HUES64 (cell line): ENCODE measurements around the gene C11orf21.

ENCODE experiments used
- H3K27ac ChIP-seq: 2 replicates; pipeline ENCODE4 v1.7.0; 2013; ENCODE audit warnings: low read depth, low read length, inconsistent platforms
- H3K27me3 ChIP-seq: 2 replicates; pipeline ENCODE4 v1.6.1; 2013; ENCODE audit warnings: mild to moderate bottlenecking, low read length; ENCODE audit not compliant: insufficient read depth
- H3K36me3 ChIP-seq: 2 replicates; pipeline ENCODE4 v1.6.1; 2013; ENCODE audit warnings: mild to moderate bottlenecking, low read length; ENCODE audit not compliant: insufficient read depth
- H3K4me1 ChIP-seq: 2 replicates; pipeline ENCODE4 v1.6.1; 2013; ENCODE audit warnings: mild to moderate bottlenecking, low read length, moderate library complexity; ENCODE audit not compliant: insufficient read depth
- H3K4me3 ChIP-seq: 2 replicates; pipeline ENCODE4 v1.5.1; 2013; ENCODE audit warnings: mild to moderate bottlenecking, low read length, moderate library complexity
- H3K9ac ChIP-seq: 2 replicates; pipeline ENCODE4 v1.6.1; 2013; ENCODE audit warnings: mild to moderate bottlenecking, low read depth, low read length
- H3K9me3 ChIP-seq: 2 replicates; pipeline ENCODE4 v1.6.1; 2013; ENCODE audit warnings: low read depth, low read length; ENCODE audit not compliant: insufficient read depth
- WGBS: fragments of 150-250, 120-280 bp; methylation state at CpG from one replicate; pipeline ENCODE4 v1.1.7; 2013; ENCODE audit warnings: missing lambda C conversion rate; 5-methylcytosine and 5-hydroxymethylcytosine counted together

C11orf21 gene

DNA sequence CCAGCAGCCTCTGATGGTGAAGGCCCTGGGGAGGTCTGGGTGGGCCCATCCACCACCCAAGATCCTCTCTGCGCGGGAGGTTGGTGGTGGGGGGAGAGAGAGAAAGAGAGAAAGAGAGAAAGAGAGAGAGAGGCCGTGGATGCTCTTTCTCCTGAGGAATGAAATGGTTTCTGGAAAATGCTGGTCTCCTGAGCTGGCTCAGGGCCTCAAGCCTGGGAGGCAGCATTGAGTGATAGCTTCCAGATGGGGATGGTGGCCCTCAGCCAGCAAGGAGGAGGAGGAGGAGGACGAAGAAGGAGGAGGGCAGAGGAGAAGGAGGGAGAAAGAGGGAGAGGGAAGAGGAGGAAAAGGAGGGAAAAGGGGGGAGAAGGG lies 4.7 kb upstream of the C11orf21 start:
- no peaks in the 10 kb centered on the region for H3K36me3 ChIP-seq
- no peaks in the 10 kb centered on the region for H3K27me3 ChIP-seq
- no peaks in the 10 kb centered on the region for H3K9me3 ChIP-seq
- H3K4me1 ChIP-seq, result no peaks in the 10 kb centered on the region
- 85% methylated on average over 4 of the region's 4 CpGs for WGBS
- no peak overlapping the region for H3K9ac ChIP-seq
- H3K4me3 ChIP-seq, result no peak overlapping the region
- no peak overlapping the region for H3K27ac ChIP-seq

DNA sequence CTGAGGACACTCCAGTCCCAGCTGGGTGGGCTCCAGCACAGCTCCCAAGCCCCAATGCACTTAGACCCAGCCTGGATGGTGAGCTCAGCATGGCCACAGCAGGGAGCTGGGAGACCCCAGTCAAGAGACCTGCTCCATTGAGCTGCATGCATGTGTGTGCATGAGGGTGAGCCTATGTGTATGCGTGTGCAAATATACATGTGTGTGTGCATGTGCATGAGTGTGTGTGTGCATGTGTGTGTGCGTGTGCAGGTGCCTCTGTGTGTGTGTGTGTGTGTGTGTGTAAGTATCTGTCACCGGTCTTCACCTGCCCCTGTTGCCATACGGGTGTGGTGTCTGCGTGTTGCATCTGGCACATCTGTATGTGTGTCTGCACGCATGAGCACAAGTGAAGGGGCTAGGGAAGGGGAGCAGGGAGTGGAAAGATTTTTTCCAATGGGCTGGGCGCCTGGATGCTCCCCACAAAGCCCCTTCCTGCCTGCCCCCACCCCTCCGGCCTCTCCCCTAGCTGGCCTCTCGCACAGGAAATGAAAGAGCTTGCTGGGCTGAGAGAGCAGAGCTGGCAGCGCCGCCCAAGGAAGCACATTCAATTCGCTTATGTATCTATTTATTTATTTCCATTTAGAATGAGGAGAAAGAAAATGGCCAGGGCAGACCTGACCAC lies 4.2 kb upstream of the C11orf21 start:
- Histone ChIP-seq H3K9me3 (no peaks in the 10 kb centered on the region), H3K9ac (no peak overlapping the region), H3K27ac (no peak overlapping the region), H3K27me3 (no peaks in the 10 kb centered on the region), H3K36me3 (no peaks in the 10 kb centered on the region), H3K4me3 (no peak overlapping the region), H3K4me1 (no peaks in the 10 kb centered on the region)
- WGBS, result 77% methylated on average over 11 of the region's 12 CpGs

DNA sequence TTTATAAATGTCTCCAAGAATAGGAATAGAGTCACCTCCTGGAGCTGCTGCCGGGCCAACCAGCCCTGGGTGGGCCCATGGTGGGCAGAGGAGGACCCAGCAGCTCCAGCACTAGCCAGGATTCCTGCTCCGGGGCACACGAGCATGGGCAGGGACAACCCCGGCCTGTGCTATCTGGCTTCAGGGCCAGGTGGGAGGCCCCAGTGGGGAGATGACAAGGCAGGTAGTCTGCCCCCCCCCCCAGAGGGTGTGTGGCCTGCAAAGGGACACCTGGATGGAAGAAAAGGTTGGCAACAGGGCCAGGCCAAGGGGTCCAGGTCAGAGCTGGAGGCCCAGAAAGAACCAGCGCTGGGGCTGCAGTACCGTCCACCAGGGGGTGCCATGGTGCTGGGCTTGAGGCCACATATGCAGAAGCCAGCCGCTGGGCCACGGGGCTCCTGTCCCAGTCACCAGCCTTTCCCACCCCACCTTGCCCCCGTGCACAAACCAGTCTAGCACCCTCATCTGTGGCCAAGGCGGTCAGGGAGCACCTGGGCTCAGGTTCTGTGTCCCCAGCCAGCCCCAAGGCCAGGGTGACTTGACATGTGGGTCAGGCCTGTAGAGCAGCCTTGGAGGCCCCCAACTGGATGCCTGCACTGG lies 3.5 kb upstream of the C11orf21 start:
- Histone ChIP-seq H3K27ac (no peak overlapping the region), H3K9ac (no peak overlapping the region), H3K4me1 (no peaks in the 10 kb centered on the region)

DNA sequence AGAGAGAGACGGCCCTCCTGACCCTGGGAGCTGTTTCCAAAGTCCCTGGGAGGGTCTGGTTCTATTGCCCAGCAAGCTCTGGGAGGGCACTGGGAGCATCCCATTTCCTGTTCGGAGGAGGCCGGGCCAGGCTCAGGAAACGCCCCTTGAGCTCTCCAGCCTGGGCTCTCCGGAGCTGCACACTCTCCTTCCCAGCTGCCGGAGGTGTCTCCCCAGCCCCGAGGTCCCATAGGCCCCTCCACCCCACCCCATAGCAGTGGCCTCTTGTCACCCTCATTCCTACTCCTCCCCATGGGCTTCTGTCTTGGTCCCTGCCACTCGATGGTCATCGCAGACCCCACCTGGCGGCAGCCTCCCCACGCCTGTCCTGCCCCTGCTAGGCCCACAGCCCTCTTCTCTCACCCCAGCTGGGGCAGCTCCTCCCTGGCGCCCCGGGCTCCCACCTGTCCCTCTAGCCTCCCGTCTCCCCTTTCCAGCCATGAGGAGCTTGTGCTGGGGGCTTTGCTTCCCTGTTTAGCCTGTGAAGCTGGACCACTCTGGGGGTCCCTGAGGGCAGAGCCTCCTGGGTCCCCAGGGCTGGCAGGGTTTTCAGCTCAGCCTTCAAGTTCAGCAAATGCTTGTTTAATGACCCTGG lies 2.9 kb upstream of the C11orf21 start:
- Histone ChIP-seq H3K36me3 (no peaks in the 10 kb centered on the region), H3K27ac (no peak overlapping the region), H3K4me1 (no peaks in the 10 kb centered on the region), H3K9ac (no peak overlapping the region), H3K27me3 (no peaks in the 10 kb centered on the region), H3K4me3 (no peak overlapping the region), H3K9me3 (no peaks in the 10 kb centered on the region)
- WGBS, result 86% methylated on average over 14 of the region's 14 CpGs

More for the DNA sequence above, 3.5 kb upstream of the C11orf21 start:
- 42% methylated on average over 10 of the region's 10 CpGs for WGBS
- Histone ChIP-seq H3K9me3 (no peaks in the 10 kb centered on the region), H3K4me3 (no peak overlapping the region), H3K27me3 (no peaks in the 10 kb centered on the region), H3K36me3 (no peaks in the 10 kb centered on the region)

DNA sequence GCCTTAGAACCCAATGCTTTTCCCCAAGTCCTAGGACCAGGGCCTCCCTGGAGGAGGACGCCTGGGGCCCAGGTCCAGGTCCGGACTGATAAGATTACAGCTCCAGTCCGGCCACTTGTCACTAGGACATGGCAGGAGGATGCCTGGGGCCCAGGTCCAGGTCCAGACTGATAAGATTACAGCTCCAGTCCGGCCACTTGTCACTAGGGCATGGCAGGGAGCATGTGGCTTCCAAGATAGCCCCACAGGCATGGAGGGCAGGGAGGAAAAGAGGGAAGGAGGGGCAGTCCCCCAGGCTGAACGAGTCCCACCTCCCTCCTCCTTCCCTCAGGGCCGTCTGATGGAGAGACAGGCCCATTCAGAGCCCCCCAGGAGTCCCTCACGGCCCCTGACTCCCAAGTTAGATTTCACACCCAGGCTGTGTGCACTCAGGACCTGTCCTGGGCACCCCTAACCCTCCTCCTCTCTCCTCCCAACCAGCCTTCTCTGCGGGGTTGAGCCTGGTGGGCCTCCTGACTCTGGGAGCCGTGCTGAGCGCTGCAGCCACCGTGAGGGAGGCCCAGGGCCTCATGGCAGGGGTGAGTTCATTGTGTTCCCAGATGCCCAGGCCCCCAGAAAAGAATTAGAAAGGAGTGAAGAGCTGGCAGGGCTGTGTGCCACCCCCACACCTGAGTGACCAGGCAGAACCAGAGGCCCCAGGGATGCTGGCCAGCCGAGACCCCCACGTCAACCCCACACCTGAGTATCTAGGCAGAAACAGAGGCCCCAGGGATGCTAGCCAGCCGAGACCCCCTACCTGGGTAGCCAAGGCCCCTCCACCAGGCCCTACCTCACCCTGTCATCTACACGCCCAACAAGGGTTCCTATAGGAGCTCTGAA lies 2.1 kb upstream of the C11orf21 start:
- Histone ChIP-seq H3K9me3 (no peaks in the 10 kb centered on the region), H3K4me1 (no peaks in the 10 kb centered on the region), H3K27ac (no peak overlapping the region), H3K36me3 (no peaks in the 10 kb centered on the region), H3K27me3 (no peaks in the 10 kb centered on the region), H3K4me3 (no peak overlapping the region), H3K9ac (no peak overlapping the region)
- 80% methylated on average over 15 of the region's 15 CpGs for WGBS

DNA sequence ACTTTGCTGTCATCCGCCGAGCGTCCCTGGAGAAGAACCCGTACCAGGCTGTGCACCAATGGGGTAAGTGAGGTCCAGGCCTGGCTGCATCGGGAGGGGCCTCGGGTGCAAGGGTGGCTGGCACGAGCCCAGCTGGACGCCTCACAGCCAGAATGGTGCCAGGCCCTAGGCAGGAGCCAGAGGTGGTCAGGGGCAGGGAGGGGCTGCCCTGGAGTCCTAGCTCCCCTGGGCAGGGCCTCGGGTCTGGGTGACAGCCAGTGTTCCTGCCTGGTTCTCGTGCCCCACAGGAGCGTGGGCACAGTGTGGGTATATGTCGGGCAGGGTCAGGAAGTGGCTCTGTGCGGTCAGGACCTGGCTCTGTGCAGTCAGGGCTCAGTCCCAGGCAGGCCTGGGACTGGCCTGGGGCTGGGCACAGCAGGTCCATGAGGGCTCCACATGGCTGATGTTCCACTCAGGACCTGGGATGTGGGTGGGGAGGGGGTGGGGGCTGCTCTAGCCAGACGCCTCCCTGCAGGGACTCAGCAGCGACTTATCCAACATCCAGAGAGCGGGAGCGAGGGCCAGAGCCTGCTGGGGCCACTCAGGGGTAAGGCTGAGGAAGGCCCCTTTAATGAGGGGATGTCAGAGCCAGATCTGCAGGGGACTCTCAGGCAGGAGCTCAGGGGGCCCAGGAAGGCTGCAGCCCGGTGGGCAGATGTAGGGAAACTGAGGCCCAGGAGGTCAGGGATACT lies 1.3 kb upstream of the C11orf21 start:
- 91% methylated on average over 18 of the region's 18 CpGs for WGBS
- H3K36me3 ChIP-seq, result no peaks in the 10 kb centered on the region
- no peaks in the 10 kb centered on the region for H3K9me3 ChIP-seq
- H3K4me3 ChIP-seq, result no peak overlapping the region
- no peak overlapping the region for H3K27ac ChIP-seq
- no peak overlapping the region for H3K9ac ChIP-seq
- no peaks in the 10 kb centered on the region for H3K4me1 ChIP-seq
- H3K27me3 ChIP-seq, result no peaks in the 10 kb centered on the region

DNA sequence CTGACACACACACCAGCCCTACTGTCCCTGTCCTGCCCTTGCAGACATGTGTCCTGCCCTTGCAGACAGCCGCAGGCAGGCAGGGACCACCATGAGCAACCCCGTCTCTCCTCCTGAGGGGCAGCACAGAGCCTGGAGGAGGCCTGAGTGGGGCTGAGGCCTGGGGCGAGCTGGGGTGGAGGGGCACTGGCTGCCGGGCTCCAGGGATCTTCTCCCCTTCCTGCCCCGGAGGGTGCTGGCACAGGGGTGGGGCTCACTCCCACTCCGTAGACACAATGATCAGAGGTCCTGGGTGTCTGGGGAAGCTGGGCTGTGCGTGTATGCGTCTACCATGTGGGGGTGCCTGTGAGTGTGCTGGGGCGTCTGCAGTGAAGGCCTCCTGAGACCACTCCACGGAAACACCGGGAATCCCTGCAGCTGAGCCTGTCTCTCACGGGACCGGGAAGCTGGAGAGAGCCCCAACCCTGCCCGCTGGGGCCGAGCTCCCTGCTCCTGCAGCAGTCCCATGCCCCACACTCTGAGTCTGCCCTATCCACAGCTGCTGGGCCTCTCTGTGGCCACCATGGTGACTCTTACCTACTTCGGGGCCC lies 683 bp upstream of the C11orf21 start:
- Histone ChIP-seq H3K27me3 (no peaks in the 10 kb centered on the region), H3K4me1 (no peaks in the 10 kb centered on the region), H3K27ac (no peak overlapping the region), H3K4me3 (no peak overlapping the region), H3K9ac (no peak overlapping the region), H3K9me3 (no peaks in the 10 kb centered on the region), H3K36me3 (no peaks in the 10 kb centered on the region)
- 94% methylated on average over 16 of the region's 16 CpGs for WGBS

DNA sequence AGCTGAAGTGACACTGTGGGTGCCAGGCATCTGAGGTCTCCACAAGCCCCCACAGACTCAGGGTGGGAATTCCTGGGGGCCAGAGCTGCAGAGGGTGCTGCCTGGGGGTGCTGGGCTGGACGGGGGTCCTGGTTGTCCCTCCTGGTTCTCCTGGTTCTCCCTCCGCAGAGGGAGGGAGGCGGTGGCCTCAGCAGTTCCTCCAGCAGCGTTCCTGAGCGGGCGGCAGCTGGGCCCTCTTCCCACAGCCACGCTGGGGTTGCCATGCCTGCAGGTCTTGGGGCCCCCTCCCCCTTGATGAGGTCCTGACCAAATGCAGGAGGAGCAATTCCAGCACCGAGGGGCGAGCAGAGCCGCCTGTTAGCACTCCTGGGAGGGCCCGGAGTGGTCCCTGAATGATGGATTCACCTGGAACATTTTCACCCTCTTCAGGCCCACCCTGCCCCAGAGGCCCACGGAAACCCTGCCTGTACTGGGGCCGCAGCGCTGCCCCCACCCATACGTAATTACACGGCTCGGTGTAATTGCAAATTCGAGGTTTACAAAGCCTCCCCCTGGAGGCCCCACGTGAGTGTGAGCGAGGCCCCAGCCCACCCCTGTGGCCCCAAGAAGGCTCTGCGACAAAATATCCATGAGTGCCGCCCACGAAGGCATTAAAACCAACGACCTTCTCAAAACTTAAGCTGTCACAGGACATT lies 635 bp downstream of the C11orf21 start:
- Histone ChIP-seq H3K4me1 (no peaks in the 10 kb centered on the region), H3K36me3 (no peaks in the 10 kb centered on the region), H3K27me3 (no peaks in the 10 kb centered on the region), H3K27ac (no peak overlapping the region), H3K4me3 (no peak overlapping the region), H3K9me3 (no peaks in the 10 kb centered on the region), H3K9ac (no peak overlapping the region)
- 86% methylated on average over 24 of the region's 24 CpGs for WGBS

DNA sequence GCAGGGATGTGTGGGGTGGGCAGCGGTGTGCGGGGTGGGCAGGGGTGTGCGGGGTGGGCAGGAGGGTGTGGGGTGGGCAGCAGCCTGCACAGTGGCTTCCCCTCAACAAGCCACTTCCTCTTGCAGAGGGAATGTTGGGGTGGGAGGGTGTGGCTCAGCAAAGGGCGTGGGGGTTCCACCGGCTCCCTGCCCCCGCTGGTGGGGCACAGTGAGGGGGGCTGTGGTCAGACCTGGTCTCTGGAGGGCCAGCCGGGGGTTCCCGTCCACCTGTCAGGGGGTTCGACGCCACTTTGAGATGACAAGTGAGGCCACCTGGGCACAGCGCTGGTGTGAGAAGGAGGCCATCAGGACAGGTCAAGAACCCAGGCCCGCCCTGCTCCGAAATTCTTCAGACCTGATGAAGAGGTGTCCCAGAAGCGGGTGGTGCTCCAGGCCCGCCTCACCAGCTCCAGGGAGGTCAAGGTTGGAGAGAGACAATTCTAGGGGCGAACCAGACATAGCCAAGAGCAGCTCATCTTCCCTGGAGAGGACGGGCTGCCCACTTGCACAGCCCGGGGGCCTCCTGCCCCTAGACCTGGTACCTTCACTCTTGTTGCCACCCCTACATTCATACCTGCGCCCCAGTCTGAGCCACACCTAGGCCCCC lies 1.3 kb downstream of the C11orf21 start:
- Histone ChIP-seq H3K27ac (no peak overlapping the region), H3K27me3 (no peaks in the 10 kb centered on the region), H3K36me3 (no peaks in the 10 kb centered on the region), H3K4me1 (no peaks in the 10 kb centered on the region), H3K9ac (no peak overlapping the region), H3K4me3 (no peak overlapping the region), H3K9me3 (no peaks in the 10 kb centered on the region)
- 91% methylated on average over 19 of the region's 19 CpGs for WGBS

DNA sequence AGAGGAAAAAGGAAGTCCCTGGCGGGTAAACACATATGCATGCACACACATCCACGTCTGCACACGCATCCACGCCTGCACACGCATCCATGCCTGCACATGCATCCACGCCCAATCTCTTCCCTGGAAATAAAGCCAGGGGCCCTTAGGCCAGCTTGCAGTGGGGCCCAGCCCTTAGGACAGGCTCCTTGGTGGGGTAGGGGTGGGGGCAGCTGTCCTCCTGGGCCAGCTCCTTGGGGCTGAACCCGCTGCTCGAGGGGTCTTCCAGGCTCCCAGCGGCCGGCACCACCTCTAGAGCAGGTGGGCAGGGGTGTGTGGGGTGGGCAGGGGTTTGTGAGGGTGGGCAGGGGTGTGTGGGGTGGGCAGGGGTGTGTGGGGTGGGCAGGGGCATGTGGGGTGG lies 1.9 kb downstream of the C11orf21 start:
- no peaks in the 10 kb centered on the region for H3K36me3 ChIP-seq
- no peak overlapping the region for H3K27ac ChIP-seq
- H3K4me3 ChIP-seq, result no peak overlapping the region
- no peak overlapping the region for H3K9ac ChIP-seq
- H3K27me3 ChIP-seq, result no peaks in the 10 kb centered on the region; the same call in 1 of the 2 replicates
- H3K4me1 ChIP-seq, result no peaks in the 10 kb centered on the region
- H3K9me3 ChIP-seq, result no peaks in the 10 kb centered on the region
- WGBS, result 84% methylated on average over 10 of the region's 10 CpGs
